ENCODE data around the gene SLC22A31.

DNA sequence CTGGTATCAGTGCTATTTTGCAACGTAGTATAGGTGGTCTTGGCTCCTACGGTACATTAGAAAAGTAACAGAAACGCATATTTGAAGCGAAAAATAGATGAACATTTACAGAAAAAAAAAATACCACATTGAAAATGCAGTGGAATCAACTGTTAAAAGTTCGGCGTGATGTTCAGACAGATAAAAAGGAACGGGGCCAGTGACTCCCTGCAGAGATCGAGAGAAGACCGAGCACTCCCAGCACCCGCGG, 16.7 kb upstream of the SLC22A31 start:
- TF ChIP-seq, protein P1, sequence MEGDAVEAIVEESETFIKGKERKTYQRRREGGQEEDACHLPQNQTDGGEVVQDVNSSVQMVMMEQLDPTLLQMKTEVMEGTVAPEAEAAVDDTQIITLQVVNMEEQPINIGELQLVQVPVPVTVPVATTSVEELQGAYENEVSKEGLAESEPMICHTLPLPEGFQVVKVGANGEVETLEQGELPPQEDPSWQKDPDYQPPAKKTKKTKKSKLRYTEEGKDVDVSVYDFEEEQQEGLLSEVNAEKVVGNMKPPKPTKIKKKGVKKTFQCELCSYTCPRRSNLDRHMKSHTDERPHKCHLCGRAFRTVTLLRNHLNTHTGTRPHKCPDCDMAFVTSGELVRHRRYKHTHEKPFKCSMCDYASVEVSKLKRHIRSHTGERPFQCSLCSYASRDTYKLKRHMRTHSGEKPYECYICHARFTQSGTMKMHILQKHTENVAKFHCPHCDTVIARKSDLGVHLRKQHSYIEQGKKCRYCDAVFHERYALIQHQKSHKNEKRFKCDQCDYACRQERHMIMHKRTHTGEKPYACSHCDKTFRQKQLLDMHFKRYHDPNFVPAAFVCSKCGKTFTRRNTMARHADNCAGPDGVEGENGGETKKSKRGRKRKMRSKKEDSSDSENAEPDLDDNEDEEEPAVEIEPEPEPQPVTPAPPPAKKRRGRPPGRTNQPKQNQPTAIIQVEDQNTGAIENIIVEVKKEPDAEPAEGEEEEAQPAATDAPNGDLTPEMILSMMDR (conservative IDR thresholded peaks at IDR 0.05; ENCODE audit: low read depth, low read length) = no peak
- no peak for TF ChIP-seq EZH2 (IDR thresholded peaks at IDR 0.05; ENCODE audit: borderline replicate concordance, low read depth, low read length, poor library complexity, severe bottlenecking)

Data from A673 (cell line).